Liver (tissue), 3 donors: ENCODE measurements around the gene RFLNA.

ENCODE experiments used
- EGR1 ChIP-seq, 2 donors: IDR thresholded peaks; 2 replicates each; pipeline ENCODE4 v1.6.1; 2016 to 2018; ENCODE audit warnings: antibody characterized with exemption in 2 of 2, low read depth in 2 of 2
- FOXA1 ChIP-seq: IDR thresholded peaks from 2 replicates; pipeline ENCODE4 v1.6.1; 2016; ENCODE audit warnings: antibody characterized with exemption
- GABPA ChIP-seq, 2 donors: IDR thresholded peaks in 1 of 2; conservative IDR thresholded peaks in 1 of 2; 2 replicates each; pipeline ENCODE4 v1.6.1; 2016; ENCODE audit warnings: antibody characterized with exemption in 2 of 2, mild to moderate bottlenecking in 1 of 2, moderate library complexity in 1 of 2
- HNF4A ChIP-seq, 2 donors: conservative IDR thresholded peaks; 2 replicates each; pipeline ENCODE4 v1.6.1; 2016; ENCODE audit warnings: antibody characterized with exemption in 2 of 2, mild to moderate bottlenecking in 2 of 2
- JUND ChIP-seq, 2 donors: IDR thresholded peaks; 2 replicates each; pipeline ENCODE4 v1.6.1; 2016; ENCODE audit warnings: antibody characterized with exemption in 2 of 2
- RAD21 ChIP-seq, 2 donors: IDR thresholded peaks; 2 replicates each; pipeline ENCODE4 v1.6.1; 2016; ENCODE audit warnings: antibody characterized with exemption in 2 of 2, mild to moderate bottlenecking in 2 of 2
- SP1 ChIP-seq: IDR thresholded peaks from 2 replicates; pipeline ENCODE4 v1.6.1; 2018; ENCODE audit warnings: antibody characterized with exemption, mild to moderate bottlenecking
- TAF1 ChIP-seq: conservative IDR thresholded peaks from 2 replicates; pipeline ENCODE4 v1.6.1; 2016; ENCODE audit warnings: antibody characterized with exemption, mild to moderate bottlenecking
- YY1 ChIP-seq: IDR thresholded peaks from 2 replicates; pipeline ENCODE4 v1.6.1; 2016; ENCODE audit warnings: antibody characterized with exemption, mild to moderate bottlenecking
- TF ChIP-seq, protein P1 (sequence below): fragments of 150-350 bp; IDR thresholded peaks from 2 replicates; pipeline ENCODE4 v1.5.1; 2017; ENCODE audit warnings: improper control_type of control experiment, low read depth, low read length; ENCODE audit not compliant: missing input control
- TF ChIP-seq, protein P2 (sequence below): IDR thresholded peaks from 2 replicates; pipeline ENCODE4 v1.6.1; 2016; ENCODE audit warnings: antibody characterized with exemption
- TF ChIP-seq, protein P3 (sequence below): IDR thresholded peaks from 2 replicates; pipeline ENCODE4 v1.6.1; 2016; ENCODE audit warnings: antibody characterized with exemption, mild to moderate bottlenecking
- TF ChIP-seq, protein P4 (sequence below): IDR thresholded peaks from 2 replicates; pipeline ENCODE4 v1.6.1; 2016; ENCODE audit warnings: antibody characterized with exemption
- donor health status: healthy.
- donor health status: healthy.

DNA sequence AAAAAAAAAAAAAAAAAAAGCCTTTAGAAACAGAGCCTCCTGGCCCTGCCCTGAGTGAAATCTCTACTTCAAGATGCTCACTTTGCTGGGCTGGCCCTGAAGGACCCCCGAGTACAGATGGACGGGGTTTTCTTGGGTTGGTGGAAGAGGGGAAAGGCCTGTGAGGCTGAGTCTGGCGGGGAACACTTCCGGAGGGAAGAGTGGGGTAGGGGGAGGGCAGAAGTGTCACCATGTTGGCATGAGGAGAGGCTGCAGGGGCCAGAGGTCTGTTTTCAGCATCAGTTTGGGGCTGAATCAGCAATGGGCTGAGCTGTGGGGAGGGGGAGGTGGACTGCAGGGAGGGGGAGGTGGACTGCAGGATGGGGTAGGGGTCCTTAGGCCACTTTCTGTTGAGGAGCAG lies 15.3 kb downstream of the RFLNA start:
- TF ChIP-seq SP1 (no peak), RAD21 (IDR thresholded peaks at IDR 0.05) (no peak), EGR1 (IDR thresholded peaks at IDR 0.05; ENCODE audit: low read depth in 2 of 2) (no peak), YY1 (no peak), JUND (IDR thresholded peaks at IDR 0.05) (no peak), GABPA (IDR thresholded peaks at IDR 0.05 in 1 of 2, conservative IDR thresholded peaks at IDR 0.05 in 1 of 2) (no peak), TAF1 (no peak), FOXA1 (no peak), HNF4A (conservative IDR thresholded peaks at IDR 0.05) (no peak)
- TF ChIP-seq, protein P1, sequence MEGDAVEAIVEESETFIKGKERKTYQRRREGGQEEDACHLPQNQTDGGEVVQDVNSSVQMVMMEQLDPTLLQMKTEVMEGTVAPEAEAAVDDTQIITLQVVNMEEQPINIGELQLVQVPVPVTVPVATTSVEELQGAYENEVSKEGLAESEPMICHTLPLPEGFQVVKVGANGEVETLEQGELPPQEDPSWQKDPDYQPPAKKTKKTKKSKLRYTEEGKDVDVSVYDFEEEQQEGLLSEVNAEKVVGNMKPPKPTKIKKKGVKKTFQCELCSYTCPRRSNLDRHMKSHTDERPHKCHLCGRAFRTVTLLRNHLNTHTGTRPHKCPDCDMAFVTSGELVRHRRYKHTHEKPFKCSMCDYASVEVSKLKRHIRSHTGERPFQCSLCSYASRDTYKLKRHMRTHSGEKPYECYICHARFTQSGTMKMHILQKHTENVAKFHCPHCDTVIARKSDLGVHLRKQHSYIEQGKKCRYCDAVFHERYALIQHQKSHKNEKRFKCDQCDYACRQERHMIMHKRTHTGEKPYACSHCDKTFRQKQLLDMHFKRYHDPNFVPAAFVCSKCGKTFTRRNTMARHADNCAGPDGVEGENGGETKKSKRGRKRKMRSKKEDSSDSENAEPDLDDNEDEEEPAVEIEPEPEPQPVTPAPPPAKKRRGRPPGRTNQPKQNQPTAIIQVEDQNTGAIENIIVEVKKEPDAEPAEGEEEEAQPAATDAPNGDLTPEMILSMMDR = no peak
- TF ChIP-seq, protein P2, sequence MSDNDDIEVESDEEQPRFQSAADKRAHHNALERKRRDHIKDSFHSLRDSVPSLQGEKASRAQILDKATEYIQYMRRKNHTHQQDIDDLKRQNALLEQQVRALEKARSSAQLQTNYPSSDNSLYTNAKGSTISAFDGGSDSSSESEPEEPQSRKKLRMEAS = no peak
- TF ChIP-seq, protein P3, sequence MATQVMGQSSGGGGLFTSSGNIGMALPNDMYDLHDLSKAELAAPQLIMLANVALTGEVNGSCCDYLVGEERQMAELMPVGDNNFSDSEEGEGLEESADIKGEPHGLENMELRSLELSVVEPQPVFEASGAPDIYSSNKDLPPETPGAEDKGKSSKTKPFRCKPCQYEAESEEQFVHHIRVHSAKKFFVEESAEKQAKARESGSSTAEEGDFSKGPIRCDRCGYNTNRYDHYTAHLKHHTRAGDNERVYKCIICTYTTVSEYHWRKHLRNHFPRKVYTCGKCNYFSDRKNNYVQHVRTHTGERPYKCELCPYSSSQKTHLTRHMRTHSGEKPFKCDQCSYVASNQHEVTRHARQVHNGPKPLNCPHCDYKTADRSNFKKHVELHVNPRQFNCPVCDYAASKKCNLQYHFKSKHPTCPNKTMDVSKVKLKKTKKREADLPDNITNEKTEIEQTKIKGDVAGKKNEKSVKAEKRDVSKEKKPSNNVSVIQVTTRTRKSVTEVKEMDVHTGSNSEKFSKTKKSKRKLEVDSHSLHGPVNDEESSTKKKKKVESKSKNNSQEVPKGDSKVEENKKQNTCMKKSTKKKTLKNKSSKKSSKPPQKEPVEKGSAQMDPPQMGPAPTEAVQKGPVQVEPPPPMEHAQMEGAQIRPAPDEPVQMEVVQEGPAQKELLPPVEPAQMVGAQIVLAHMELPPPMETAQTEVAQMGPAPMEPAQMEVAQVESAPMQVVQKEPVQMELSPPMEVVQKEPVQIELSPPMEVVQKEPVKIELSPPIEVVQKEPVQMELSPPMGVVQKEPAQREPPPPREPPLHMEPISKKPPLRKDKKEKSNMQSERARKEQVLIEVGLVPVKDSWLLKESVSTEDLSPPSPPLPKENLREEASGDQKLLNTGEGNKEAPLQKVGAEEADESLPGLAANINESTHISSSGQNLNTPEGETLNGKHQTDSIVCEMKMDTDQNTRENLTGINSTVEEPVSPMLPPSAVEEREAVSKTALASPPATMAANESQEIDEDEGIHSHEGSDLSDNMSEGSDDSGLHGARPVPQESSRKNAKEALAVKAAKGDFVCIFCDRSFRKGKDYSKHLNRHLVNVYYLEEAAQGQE = no peak
- TF ChIP-seq, protein P4, sequence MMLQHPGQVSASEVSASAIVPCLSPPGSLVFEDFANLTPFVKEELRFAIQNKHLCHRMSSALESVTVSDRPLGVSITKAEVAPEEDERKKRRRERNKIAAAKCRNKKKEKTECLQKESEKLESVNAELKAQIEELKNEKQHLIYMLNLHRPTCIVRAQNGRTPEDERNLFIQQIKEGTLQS = no peak
